ENCODE measurements around the gene TSPAN3. TPM values are rescaled to one million over a fixed set of nuclear protein-coding genes. Genes with fewer than 3 reads are reported as not detected.

The TSPAN3 gene
- total RNA-seq, result 198 and 252 TPM in 2 replicates

DNA sequence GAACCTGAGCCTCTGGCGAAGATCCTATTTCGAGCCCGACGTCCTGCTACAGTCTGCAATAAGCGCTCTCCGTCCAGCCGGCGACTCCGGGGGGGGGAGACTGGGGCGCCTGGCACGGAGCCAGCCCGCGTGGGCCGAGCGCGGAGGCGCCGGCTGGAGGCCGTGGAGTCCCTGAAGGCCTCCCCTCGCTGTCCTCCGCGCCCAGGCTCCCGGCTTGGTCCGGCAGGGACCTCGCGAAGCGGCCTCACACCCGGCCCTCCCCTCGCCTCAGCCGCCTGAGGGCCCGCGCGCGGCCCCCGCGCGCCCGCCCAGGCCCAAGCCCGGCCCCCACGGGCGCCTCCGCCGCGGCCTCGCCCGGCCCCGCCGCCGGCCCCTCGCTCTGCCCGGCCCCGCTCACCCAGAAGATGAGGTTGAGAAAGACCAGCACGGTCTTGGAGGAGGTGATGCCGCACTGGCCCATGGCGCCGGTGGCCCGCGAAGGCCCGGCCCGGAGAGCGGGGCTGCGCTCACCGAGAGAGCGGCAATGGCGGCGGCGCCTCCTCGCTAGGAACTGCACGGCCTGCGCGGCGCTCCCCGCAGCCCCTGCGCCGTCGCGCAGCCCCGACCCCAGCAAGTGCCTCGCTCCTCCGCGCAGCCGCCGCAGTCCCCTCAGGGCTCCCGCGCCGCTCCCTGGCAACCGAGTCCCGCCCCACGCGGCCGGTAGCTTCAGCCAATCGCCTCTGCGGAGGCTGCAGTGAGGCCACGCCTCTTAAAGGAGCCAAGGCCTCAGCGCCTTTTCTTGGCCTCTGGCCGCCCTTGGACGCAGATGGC, at the start of gene TSPAN3:
TSS of gene TSPAN3 (minus strand) at position 615 of the 810 bp plus-strand sequence. CDS start at position 460, 155 bp downstream.
- H3K27me3 ChIP-seq (ENCODE audit: control insufficient read depth, insufficient read depth, low read length), result peaks cover 2% of the 10 kb centered on the region
- no peak for TF ChIP-seq CTCF (IDR thresholded peaks at IDR 0.05; ENCODE audit: insufficient read depth, low read length, poor library complexity, severe bottlenecking)
- peak; percentile 54 for DNase-seq (ENCODE audit: low read depth)
- H3K4me3 ChIP-seq (ENCODE audit: low read depth, low read length), result peak within 1 kb of the TSS; percentile 74
- H3K36me3 ChIP-seq (ENCODE audit: control insufficient read depth, insufficient read depth, low read length), result no peaks in the 10 kb centered on the region

- DNase-seq (ENCODE audit: low read depth), result no peak
- TF ChIP-seq CTCF (IDR thresholded peaks at IDR 0.05; ENCODE audit: insufficient read depth, low read length, poor library complexity, severe bottlenecking), result no peak
- no peak overlapping the region for H3K4me3 ChIP-seq (ENCODE audit: low read depth, low read length)
- no peaks in the 10 kb centered on the region for H3K27me3 ChIP-seq (ENCODE audit: control insufficient read depth, insufficient read depth, low read length)
- no peaks in the 10 kb centered on the region for H3K36me3 ChIP-seq (ENCODE audit: control insufficient read depth, insufficient read depth, low read length)
These were observed 49.7 kb upstream of the TSPAN3 start for GRCh38 chr15:77120576-77120975.

DNA sequence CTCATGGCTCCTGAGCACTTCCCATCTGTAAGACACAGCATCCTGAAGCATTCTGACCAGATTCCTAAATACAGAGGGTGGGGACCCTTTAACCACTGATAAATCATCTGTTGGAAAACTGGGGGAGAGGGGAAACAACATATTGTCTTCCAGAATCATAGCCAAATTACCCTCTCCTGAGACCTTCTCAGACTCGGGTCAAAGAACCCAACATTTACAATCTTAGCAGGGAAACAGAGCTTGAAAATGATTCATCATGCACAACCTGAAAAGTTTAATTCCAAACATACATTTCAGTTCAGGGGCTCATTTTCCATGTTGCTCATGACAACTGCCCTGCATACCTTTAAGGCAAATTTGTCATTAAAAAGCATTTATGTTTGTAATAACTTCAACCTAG, 48.5 kb upstream of the TSPAN3 start:
- no peaks in the 10 kb centered on the region for H3K27me3 ChIP-seq (ENCODE audit: control insufficient read depth, insufficient read depth, low read length)
- no peak overlapping the region for H3K4me3 ChIP-seq (ENCODE audit: low read depth, low read length)
- H3K36me3 ChIP-seq (ENCODE audit: control insufficient read depth, insufficient read depth, low read length), result no peaks in the 10 kb centered on the region
- no peak for TF ChIP-seq CTCF (IDR thresholded peaks at IDR 0.05; ENCODE audit: insufficient read depth, low read length, poor library complexity, severe bottlenecking)
- DNase-seq (ENCODE audit: low read depth), result no peak

GRCh38 chr15:77118882-77119321, 48.0 kb upstream of the TSPAN3 start:
- peak; percentile 26 for DNase-seq (ENCODE audit: low read depth)
- no peaks in the 10 kb centered on the region for H3K27me3 ChIP-seq (ENCODE audit: control insufficient read depth, insufficient read depth, low read length)
- no peak overlapping the region for H3K4me3 ChIP-seq (ENCODE audit: low read depth, low read length)
- H3K36me3 ChIP-seq (ENCODE audit: control insufficient read depth, insufficient read depth, low read length), result no peaks in the 10 kb centered on the region
- TF ChIP-seq CTCF (IDR thresholded peaks at IDR 0.05; ENCODE audit: insufficient read depth, low read length, poor library complexity, severe bottlenecking), result peak; percentile 81

DNA sequence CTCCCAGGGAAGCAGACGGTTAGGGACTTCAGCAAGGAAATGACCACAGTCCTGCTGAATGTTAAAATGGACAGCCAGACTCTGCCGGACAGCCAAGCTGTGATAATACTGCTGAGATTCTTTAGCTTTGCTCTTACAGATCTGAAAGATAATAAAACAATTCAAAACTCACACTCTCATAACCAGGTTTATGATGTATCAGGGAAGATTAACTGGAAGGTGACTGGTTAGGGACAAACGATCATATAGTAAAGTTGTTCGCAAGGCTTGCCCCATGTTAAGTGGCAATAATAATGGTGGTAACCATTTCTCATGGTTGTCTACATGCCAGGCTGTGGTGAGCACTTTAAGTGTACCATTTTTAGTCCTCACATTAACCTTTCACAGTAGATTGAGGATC, 44.3 kb upstream of the TSPAN3 start:
- H3K27me3 ChIP-seq (ENCODE audit: control insufficient read depth, insufficient read depth, low read length), result no peaks in the 10 kb centered on the region
- H3K4me3 ChIP-seq (ENCODE audit: low read depth, low read length), result no peak overlapping the region
- no peak for TF ChIP-seq CTCF (IDR thresholded peaks at IDR 0.05; ENCODE audit: insufficient read depth, low read length, poor library complexity, severe bottlenecking)
- H3K36me3 ChIP-seq (ENCODE audit: control insufficient read depth, insufficient read depth, low read length), result no peaks in the 10 kb centered on the region
- DNase-seq (ENCODE audit: low read depth), result no peak
